ENCODE results near the gene ZBTB20.

The ZBTB20 gene

GRCh38 chr3:114597012-114597411 is 550.1 kb downstream of the ZBTB20 start:
- TF ChIP-seq, protein P1, sequence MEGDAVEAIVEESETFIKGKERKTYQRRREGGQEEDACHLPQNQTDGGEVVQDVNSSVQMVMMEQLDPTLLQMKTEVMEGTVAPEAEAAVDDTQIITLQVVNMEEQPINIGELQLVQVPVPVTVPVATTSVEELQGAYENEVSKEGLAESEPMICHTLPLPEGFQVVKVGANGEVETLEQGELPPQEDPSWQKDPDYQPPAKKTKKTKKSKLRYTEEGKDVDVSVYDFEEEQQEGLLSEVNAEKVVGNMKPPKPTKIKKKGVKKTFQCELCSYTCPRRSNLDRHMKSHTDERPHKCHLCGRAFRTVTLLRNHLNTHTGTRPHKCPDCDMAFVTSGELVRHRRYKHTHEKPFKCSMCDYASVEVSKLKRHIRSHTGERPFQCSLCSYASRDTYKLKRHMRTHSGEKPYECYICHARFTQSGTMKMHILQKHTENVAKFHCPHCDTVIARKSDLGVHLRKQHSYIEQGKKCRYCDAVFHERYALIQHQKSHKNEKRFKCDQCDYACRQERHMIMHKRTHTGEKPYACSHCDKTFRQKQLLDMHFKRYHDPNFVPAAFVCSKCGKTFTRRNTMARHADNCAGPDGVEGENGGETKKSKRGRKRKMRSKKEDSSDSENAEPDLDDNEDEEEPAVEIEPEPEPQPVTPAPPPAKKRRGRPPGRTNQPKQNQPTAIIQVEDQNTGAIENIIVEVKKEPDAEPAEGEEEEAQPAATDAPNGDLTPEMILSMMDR (IDR thresholded peaks at IDR 0.05; ENCODE audit: extremely low read depth, insufficient read depth, missing control alignments) = no peak
- in situ Hi-C loops (cut with MboI; ENCODE audit: low pct_unique_long_range_greater_than_20kb, low sequenced_read_pairs, unreplicated experiment) = no loop called here
- no peak for DNase-seq (ENCODE audit: low spot score)

DNA sequence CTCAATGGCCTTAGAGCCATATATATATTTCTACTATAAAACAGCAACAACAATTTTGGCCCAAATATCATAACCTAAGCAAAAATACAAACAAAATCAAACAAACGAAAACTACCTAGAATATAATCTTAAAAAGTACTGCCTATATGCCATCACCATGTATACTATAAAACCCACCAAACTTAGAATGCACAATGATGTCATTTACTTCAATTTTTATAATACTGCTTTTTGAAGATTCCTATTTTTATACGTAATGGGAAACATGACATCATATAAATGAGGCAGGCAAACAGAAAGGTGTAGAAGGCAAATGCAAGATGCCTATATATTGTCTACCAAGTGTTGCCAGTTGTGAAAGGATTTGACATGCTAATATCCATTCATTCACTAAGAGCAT is 550.9 kb downstream of the ZBTB20 start:
- in situ Hi-C loops (cut with MboI; ENCODE audit: low pct_unique_long_range_greater_than_20kb, low sequenced_read_pairs, unreplicated experiment) = no loop called here
- DNase-seq (ENCODE audit: low spot score) = no peak
- TF ChIP-seq, protein P1 (IDR thresholded peaks at IDR 0.05; ENCODE audit: extremely low read depth, insufficient read depth, missing control alignments) = no peak

GRCh38 chr3:114595522-114596028 is 551.5 kb downstream of the ZBTB20 start:
- in situ Hi-C loops (cut with MboI; ENCODE audit: low pct_unique_long_range_greater_than_20kb, low sequenced_read_pairs, unreplicated experiment) = no loop called here
- TF ChIP-seq, protein P1 (IDR thresholded peaks at IDR 0.05; ENCODE audit: extremely low read depth, insufficient read depth, missing control alignments) = no peak
- no peak for DNase-seq (ENCODE audit: low spot score)

DNA sequence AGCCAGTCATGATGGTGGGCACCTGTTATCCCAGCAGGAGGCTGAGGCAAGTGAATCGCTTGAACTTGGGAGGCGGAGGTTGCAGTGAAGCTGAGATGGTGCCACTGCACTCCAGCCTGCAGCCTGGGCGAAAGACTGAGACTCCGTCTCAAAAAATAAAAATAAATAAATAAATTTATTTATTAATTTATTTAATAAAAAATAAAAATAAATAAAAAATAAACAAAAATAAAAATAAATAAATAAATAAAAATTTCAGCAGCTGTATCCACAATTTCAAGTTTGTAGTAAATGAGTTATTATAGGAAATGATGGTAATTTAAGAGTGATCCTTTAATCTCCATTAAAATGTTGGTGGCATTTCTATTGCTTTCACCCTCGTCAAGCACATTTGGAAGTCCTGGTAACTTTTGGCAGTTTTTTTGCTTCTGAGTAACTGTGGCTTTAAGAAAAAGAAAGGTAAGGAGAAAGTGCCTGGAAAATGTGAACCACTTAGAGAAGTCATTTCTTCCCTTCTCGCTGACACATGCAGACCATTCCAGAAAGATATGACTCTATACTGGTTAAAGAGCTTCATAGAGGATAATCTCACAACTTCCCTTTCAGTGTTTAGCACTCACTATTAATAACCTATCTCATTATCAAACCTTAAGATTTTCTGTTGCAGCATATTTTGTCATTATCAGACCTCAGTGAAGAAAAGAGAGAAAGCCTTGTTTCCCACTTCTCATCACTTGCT is 556.6 kb downstream of the ZBTB20 start:
- no peak for DNase-seq (ENCODE audit: low spot score)
- TF ChIP-seq, protein P1 (IDR thresholded peaks at IDR 0.05; ENCODE audit: extremely low read depth, insufficient read depth, missing control alignments) = no peak
- in situ Hi-C loops (cut with MboI; ENCODE audit: low pct_unique_long_range_greater_than_20kb, low sequenced_read_pairs, unreplicated experiment) = no loop called here

DNA sequence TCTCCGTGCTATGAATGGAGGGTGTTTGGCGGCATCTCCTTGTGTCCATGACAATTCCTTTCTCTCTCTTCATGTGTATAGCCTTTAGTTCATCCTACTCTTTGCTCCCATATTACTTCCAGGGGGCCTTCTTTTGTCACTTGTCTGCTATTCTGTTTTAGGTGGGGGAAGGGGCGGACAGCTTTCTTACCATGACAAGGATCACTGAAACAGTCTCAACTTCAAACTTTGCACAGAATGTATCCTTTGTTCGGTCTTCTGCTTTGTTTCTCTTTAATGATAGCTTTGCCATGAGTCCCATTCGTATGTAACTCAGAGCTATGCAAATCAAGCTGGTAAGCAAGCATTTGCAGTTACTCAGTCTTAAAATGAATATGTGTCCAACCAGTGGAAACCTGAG is 559.1 kb downstream of the ZBTB20 start:
- TF ChIP-seq, protein P1 (IDR thresholded peaks at IDR 0.05; ENCODE audit: extremely low read depth, insufficient read depth, missing control alignments) = no peak
- no peak for DNase-seq (ENCODE audit: low spot score)
- in situ Hi-C loops (cut with MboI; ENCODE audit: low pct_unique_long_range_greater_than_20kb, low sequenced_read_pairs, unreplicated experiment) = no loop called here

DNA sequence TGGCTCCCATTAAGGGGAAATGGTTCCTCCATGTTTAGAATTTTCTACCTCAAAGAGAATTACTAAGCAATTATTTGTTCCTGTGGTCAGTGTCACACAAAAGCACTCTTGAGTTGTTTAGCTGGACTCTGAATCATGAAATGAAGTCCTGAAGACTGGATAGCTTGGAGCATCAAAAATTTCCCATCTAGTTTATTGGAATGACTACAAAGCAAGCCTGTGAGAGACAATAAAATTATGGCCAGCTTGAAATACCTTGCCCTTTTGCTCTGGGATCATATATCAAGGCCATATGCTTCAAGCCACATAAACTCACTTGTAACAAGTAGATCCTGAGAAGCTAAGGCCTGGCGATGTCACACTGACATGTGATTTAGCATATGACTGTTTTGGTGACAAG is 561.0 kb downstream of the ZBTB20 start:
- TF ChIP-seq, protein P1 (IDR thresholded peaks at IDR 0.05; ENCODE audit: extremely low read depth, insufficient read depth, missing control alignments) = no peak
- in situ Hi-C loops (cut with MboI; ENCODE audit: low pct_unique_long_range_greater_than_20kb, low sequenced_read_pairs, unreplicated experiment) = no loop called here
- DNase-seq (ENCODE audit: low spot score) = no peak
